Measurements from ENCODE around the gene APCDD1.

APCDD1 gene

GRCh38 chr18:10519366-10519765 is 64.9 kb downstream of the APCDD1 start:
- no peaks in the 10 kb centered on the region for H3K9me3 Mint-ChIP-seq
- peaks cover 25% of the 10 kb centered on the region for H3K27me3 Mint-ChIP-seq
- no peak overlapping the region for H3K27ac Mint-ChIP-seq
- H3K4me1 Mint-ChIP-seq, result peaks cover 7% of the 10 kb centered on the region
- H3K36me3 Mint-ChIP-seq, result peaks cover 3% of the 10 kb centered on the region
- no peak overlapping the region for H3K4me3 Mint-ChIP-seq

- H3K4me1 Mint-ChIP-seq, result peaks cover 16% of the 10 kb centered on the region
- H3K27ac Mint-ChIP-seq, result no peak overlapping the region
- H3K36me3 Mint-ChIP-seq, result peaks cover 3% of the 10 kb centered on the region
- peaks cover 25% of the 10 kb centered on the region for H3K27me3 Mint-ChIP-seq
- peak overlapping the region; percentile 6 for H3K4me3 Mint-ChIP-seq
- H3K9me3 Mint-ChIP-seq, result no peaks in the 10 kb centered on the region
These were observed 65.8 kb downstream of the APCDD1 start for GRCh38 chr18:10519999-10520935.

GRCh38 chr18:10521566-10521965 is 67.1 kb downstream of the APCDD1 start:
- no peak overlapping the region for H3K27ac Mint-ChIP-seq
- H3K4me3 Mint-ChIP-seq, result no peak overlapping the region
- no peaks in the 10 kb centered on the region for H3K9me3 Mint-ChIP-seq
- peaks cover 18% of the 10 kb centered on the region for H3K27me3 Mint-ChIP-seq
- H3K4me1 Mint-ChIP-seq, result peaks cover 20% of the 10 kb centered on the region
- H3K36me3 Mint-ChIP-seq, result peaks cover 3% of the 10 kb centered on the region

GRCh38 chr18:10522574-10522973 is 68.1 kb downstream of the APCDD1 start:
- H3K27me3 Mint-ChIP-seq, result peaks cover 14% of the 10 kb centered on the region
- H3K9me3 Mint-ChIP-seq, result no peaks in the 10 kb centered on the region
- peaks cover 4% of the 10 kb centered on the region for H3K36me3 Mint-ChIP-seq

GRCh38 chr18:10523544-10523943 is 69.1 kb downstream of the APCDD1 start:
- Mint-ChIP-seq H3K9me3 (no peaks in the 10 kb centered on the region), H3K27ac (no peak overlapping the region), H3K36me3 (peaks cover 2% of the 10 kb centered on the region), H3K27me3 (peaks cover 10% of the 10 kb centered on the region), H3K4me3 (no peak overlapping the region), H3K4me1 (peaks cover 34% of the 10 kb centered on the region)

More at GRCh38 chr18:10522574-10522973, 68.1 kb downstream of the APCDD1 start:
- no peak overlapping the region for H3K4me3 Mint-ChIP-seq
- peaks cover 26% of the 10 kb centered on the region for H3K4me1 Mint-ChIP-seq
- H3K27ac Mint-ChIP-seq, result no peak overlapping the region

- H3K27ac Mint-ChIP-seq, result peak overlapping the region; percentile 60
- peaks cover 2% of the 10 kb centered on the region for H3K36me3 Mint-ChIP-seq
- H3K27me3 Mint-ChIP-seq, result peaks cover 3% of the 10 kb centered on the region
- peaks cover 44% of the 10 kb centered on the region for H3K4me1 Mint-ChIP-seq
- no peaks in the 10 kb centered on the region for H3K9me3 Mint-ChIP-seq
- peak overlapping the region; percentile 99 for H3K4me3 Mint-ChIP-seq
These were observed 70.3 kb downstream of the APCDD1 start for GRCh38 chr18:10524507-10525370.

- H3K4me3 Mint-ChIP-seq, result peak overlapping the region; percentile 99
- no peaks in the 10 kb centered on the region for H3K27me3 Mint-ChIP-seq
- H3K36me3 Mint-ChIP-seq, result peaks cover 6% of the 10 kb centered on the region
- peak overlapping the region; percentile 60 for H3K27ac Mint-ChIP-seq
- H3K9me3 Mint-ChIP-seq, result no peaks in the 10 kb centered on the region
- H3K4me1 Mint-ChIP-seq, result peaks cover 47% of the 10 kb centered on the region
These were observed 70.9 kb downstream of the APCDD1 start for GRCh38 chr18:10525371-10525691.

- Mint-ChIP-seq H3K4me1 (peaks cover 53% of the 10 kb centered on the region), H3K9me3 (no peaks in the 10 kb centered on the region), H3K4me3 (peak within 1 kb of the TSS; percentile 99), H3K27me3 (no peaks in the 10 kb centered on the region), H3K27ac (peak within 1 kb of the TSS; percentile 98), H3K36me3 (peaks cover 6% of the 10 kb centered on the region)
These were observed 71.5 kb downstream of the APCDD1 start, which contains the start of gene NAPG for GRCh38 chr18:10525697-10526560. Gene NAPG (plus strand): TSS chr18:10526027. CDS start chr18:10526103, 76 bp downstream.

- H3K4me1 Mint-ChIP-seq, result peaks cover 54% of the 10 kb centered on the region
- peaks cover 6% of the 10 kb centered on the region for H3K36me3 Mint-ChIP-seq
- no peaks in the 10 kb centered on the region for H3K9me3 Mint-ChIP-seq
- peak overlapping the region; percentile 80 for H3K27ac Mint-ChIP-seq
- H3K27me3 Mint-ChIP-seq, result no peaks in the 10 kb centered on the region
- peak overlapping the region; percentile 93 for H3K4me3 Mint-ChIP-seq
These were observed 72.1 kb downstream of the APCDD1 start for GRCh38 chr18:10526561-10526949.

GRCh38 chr18:10528439-10528838 is 74.0 kb downstream of the APCDD1 start:
- no peaks in the 10 kb centered on the region for H3K27me3 Mint-ChIP-seq
- H3K4me1 Mint-ChIP-seq, result peaks cover 62% of the 10 kb centered on the region
- peak overlapping the region; percentile 24 for H3K4me3 Mint-ChIP-seq
- H3K27ac Mint-ChIP-seq, result peak overlapping the region; percentile 60
- no peaks in the 10 kb centered on the region for H3K9me3 Mint-ChIP-seq
- peaks cover 6% of the 10 kb centered on the region for H3K36me3 Mint-ChIP-seq

GRCh38 chr18:10530002-10530401 is 75.6 kb downstream of the APCDD1 start:
- H3K9me3 Mint-ChIP-seq, result no peaks in the 10 kb centered on the region
- no peaks in the 10 kb centered on the region for H3K27me3 Mint-ChIP-seq
- peaks cover 57% of the 10 kb centered on the region for H3K4me1 Mint-ChIP-seq
- peak overlapping the region; percentile 71 for H3K4me3 Mint-ChIP-seq
- peak overlapping the region; percentile 81 for H3K27ac Mint-ChIP-seq
- peaks cover 6% of the 10 kb centered on the region for H3K36me3 Mint-ChIP-seq

- H3K4me3 Mint-ChIP-seq, result peak overlapping the region; percentile 36
- no peaks in the 10 kb centered on the region for H3K27me3 Mint-ChIP-seq
- H3K4me1 Mint-ChIP-seq, result peaks cover 53% of the 10 kb centered on the region
- H3K36me3 Mint-ChIP-seq, result peaks cover 6% of the 10 kb centered on the region
- H3K27ac Mint-ChIP-seq, result peak overlapping the region; percentile 81
- no peaks in the 10 kb centered on the region for H3K9me3 Mint-ChIP-seq
These were observed 76.4 kb downstream of the APCDD1 start for GRCh38 chr18:10530852-10531251.

- peaks cover 13% of the 10 kb centered on the region for H3K36me3 Mint-ChIP-seq
- no peak overlapping the region for H3K27ac Mint-ChIP-seq
- peaks cover 56% of the 10 kb centered on the region for H3K4me1 Mint-ChIP-seq
- H3K9me3 Mint-ChIP-seq, result no peaks in the 10 kb centered on the region
- H3K4me3 Mint-ChIP-seq, result no peak overlapping the region
- no peaks in the 10 kb centered on the region for H3K27me3 Mint-ChIP-seq
These were observed 78.7 kb downstream of the APCDD1 start for GRCh38 chr18:10533111-10533510.

GRCh38 chr18:10536280-10536679 is 81.8 kb downstream of the APCDD1 start:
- H3K27me3 Mint-ChIP-seq, result no peaks in the 10 kb centered on the region
- H3K4me3 Mint-ChIP-seq, result no peak overlapping the region
- no peak overlapping the region for H3K27ac Mint-ChIP-seq
- peaks cover 22% of the 10 kb centered on the region for H3K36me3 Mint-ChIP-seq
- no peaks in the 10 kb centered on the region for H3K9me3 Mint-ChIP-seq
- peaks cover 34% of the 10 kb centered on the region for H3K4me1 Mint-ChIP-seq

GRCh38 chr18:10537765-10538164 is 83.3 kb downstream of the APCDD1 start:
- H3K9me3 Mint-ChIP-seq, result no peaks in the 10 kb centered on the region
- H3K4me1 Mint-ChIP-seq, result peaks cover 30% of the 10 kb centered on the region
- H3K27ac Mint-ChIP-seq, result no peak overlapping the region
- H3K36me3 Mint-ChIP-seq, result peaks cover 27% of the 10 kb centered on the region
- no peak overlapping the region for H3K4me3 Mint-ChIP-seq
- H3K27me3 Mint-ChIP-seq, result no peaks in the 10 kb centered on the region

Measured in activated naive CD4-positive, alpha-beta T cell treated with anti-CD3 and anti-CD28 coated beads, Interleukin-2, amount 50 U/mL, for 24 hours (primary cell).